ENCODE results near the gene MTM1.

The MTM1 gene

DNA sequence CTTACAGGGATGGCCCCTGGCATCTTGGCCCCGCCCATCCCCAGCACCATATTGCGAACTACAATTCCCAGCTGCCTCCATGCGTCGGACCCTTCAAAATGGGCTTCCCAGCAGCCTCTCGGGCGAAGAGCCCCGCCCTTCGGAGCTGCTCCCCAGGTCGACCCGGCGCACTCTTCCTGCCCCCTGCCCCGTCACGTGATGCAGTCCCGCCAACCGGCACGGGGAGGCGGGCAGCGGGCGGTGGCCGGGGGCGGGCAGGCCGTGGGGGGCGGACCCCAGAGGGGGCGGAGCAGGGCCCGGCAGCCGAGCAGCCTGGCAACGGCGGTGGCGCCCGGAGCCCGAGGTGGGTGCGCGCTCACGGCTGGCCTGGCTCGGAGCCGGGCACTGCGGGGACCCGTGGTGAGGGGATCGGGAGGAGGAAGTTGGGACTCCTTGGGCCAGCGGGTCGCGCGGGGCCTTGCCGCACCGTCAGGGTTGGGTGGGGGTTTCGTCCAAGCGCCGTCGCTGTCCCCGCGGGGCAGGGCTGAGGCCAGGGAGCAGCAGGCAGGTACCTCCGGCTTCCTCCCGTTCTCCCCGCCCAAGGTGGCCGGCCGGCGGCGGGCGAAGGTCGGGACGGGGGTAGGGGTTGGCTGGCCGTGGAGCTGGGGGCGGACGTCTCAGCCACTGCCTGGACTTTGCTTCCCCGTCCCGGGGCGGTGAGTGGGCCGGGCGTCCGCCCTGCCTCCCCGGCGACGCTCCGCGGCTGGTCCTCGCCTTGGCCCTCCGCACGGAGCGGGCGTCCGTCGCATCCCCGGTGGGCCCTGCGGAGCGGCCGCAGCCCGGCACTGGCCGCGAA is at the start of gene MTM1:
Gene MTM1 (plus strand): TSS at position 302 of the 835 bp plus-strand sequence. CDS start 23,994 bp downstream, outside the sequence.
- peak; percentile 93 for DNase-seq (ENCODE audit: low spot score)
- in situ Hi-C loops (cut with MboI; ENCODE audit: low sequenced_read_pairs, unreplicated experiment) = no loop called here
- TF ChIP-seq CTCF (IDR thresholded peaks at IDR 0.05; ENCODE audit: borderline replicate concordance, control extremely low read depth, extremely low read depth, insufficient read depth, missing control alignments) = no peak

DNA sequence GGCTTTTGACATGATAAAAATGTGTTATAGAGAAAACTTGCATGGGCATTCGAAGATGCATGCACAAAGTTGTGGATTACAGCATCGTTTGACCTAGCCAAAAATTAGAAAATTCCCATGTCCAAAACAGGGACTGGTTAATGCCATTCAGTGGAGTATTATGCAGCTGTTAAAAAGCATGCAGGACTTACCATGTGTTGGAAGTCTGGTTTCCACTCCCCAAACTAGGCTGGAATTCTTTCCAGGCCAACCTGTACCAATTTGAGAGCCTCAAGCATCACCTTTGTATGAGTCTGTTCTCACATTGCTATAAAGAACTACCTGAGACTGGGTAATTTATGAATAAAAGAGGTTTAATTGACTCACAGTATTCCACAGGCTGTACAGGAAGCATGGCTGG is 45.9 kb upstream of the MTM1 start:
- DNase-seq (ENCODE audit: low spot score) = no peak
- in situ Hi-C loops (cut with MboI; ENCODE audit: low sequenced_read_pairs, unreplicated experiment) = no loop called here
- TF ChIP-seq CTCF (IDR thresholded peaks at IDR 0.05; ENCODE audit: borderline replicate concordance, control extremely low read depth, extremely low read depth, insufficient read depth, missing control alignments) = no peak

- TF ChIP-seq CTCF (IDR thresholded peaks at IDR 0.05; ENCODE audit: borderline replicate concordance, control extremely low read depth, extremely low read depth, insufficient read depth, missing control alignments) = no peak
- DNase-seq (ENCODE audit: low spot score) = no peak
- in situ Hi-C loops (cut with MboI; ENCODE audit: low sequenced_read_pairs, unreplicated experiment) = no loop called here
Measured at GRCh38 chrX:150525061-150525919, 43.1 kb upstream of the MTM1 start.

- no peak for DNase-seq (ENCODE audit: low spot score)
- in situ Hi-C loops (cut with MboI; ENCODE audit: low sequenced_read_pairs, unreplicated experiment) = no loop called here
- no peak for TF ChIP-seq CTCF (IDR thresholded peaks at IDR 0.05; ENCODE audit: borderline replicate concordance, control extremely low read depth, extremely low read depth, insufficient read depth, missing control alignments)
Measured at GRCh38 chrX:150526692-150527091, 41.7 kb upstream of the MTM1 start.

DNA sequence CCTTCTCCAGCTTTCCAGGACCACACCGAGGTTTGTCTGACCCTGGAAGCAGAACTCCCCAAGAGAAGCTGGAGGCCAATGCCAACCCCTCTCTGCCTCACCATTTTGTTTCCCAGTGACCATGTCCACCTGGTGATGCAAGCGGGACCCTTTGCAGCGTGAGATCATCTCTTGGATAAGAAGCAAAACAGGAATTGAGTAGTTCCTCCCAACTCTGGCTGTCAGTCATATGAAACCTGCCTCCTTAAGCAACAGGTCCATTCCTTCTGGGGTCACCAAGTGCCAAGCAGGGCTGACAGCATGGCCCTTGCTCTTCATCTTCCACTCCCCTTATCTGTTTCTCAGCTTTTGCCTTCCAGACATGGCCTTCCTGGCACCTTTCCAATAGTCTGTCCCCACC is 41.3 kb upstream of the MTM1 start:
- in situ Hi-C loops (cut with MboI; ENCODE audit: low sequenced_read_pairs, unreplicated experiment) = no loop called here
- no peak for TF ChIP-seq CTCF (IDR thresholded peaks at IDR 0.05; ENCODE audit: borderline replicate concordance, control extremely low read depth, extremely low read depth, insufficient read depth, missing control alignments)
- no peak for DNase-seq (ENCODE audit: low spot score)

DNA sequence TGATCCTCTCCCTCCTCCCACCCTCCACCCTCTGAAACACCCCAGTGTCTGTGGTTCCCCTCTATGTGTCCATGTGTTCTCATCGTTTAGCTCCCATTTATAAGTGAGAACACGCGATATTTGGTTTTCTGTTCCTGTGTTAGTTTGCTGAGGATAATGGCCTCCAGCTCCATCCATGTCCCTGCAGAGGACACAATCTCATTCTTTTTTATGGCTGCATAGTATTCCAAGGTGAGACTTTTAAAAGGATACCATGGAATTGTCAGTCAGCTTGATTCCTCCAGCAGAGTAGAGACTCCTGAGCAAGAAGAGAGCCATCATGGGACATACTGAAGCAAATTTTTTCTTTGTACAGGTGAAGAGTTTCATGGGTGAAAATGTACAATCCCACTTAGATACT is 38.8 kb upstream of the MTM1 start:
- no peak for DNase-seq (ENCODE audit: low spot score)
- in situ Hi-C loops (cut with MboI; ENCODE audit: low sequenced_read_pairs, unreplicated experiment) = no loop called here
- no peak for TF ChIP-seq CTCF (IDR thresholded peaks at IDR 0.05; ENCODE audit: borderline replicate concordance, control extremely low read depth, extremely low read depth, insufficient read depth, missing control alignments)
